ENCODE data around the gene NRP1. TPM values are rescaled to one million over a fixed set of nuclear protein-coding genes. Genes with fewer than 3 reads are reported as not detected.
A peak's percentile ranks its signal among the peaks of the same experiment; 100 is the strongest.

Gene NRP1
- total and polyA plus RNA-seq, 12 donors: 45.3 to 229 (median 157) TPM

DNA sequence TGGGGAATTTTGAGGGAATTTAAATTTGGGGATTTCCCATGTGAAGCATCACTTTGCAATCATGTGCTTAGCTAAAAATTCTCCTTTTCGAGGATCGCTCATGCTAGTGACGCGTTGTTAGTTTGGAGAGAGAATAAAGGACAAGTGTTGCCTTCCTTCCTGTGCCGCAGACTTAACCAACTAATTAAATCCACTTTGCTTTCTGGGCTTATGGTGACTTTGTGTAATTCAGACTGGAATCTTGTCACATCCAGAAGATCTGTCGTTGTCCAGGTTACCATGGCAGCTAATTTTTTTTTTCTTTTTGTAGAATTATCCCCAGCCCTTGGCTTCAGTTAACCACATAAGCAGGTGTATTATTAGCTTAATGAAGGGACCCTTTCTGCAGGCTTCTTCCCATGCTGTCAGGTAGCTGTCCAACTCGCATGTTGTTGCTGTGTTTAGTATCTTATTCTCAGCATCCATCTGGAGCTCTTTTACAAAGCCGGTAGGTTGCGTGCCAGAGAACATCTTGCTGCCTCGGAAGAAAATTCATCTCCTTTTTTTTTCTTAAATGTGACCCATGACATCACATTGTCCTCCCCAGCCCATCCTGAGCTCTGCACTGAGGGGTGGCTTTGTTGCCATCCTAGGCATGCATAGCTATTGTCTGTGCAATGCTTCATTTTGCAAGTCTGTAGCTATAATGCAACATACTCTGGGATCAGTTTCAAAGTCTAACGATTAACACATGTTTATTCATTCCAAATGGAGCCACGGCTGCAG lies 47.2 kb upstream of the NRP1 start:
- intact Hi-C loops (cut with DNase I): no loop called here
- ATAC-seq (peak in 1 of 8 donors; percentile 62), DNase-seq (no peak)
- Histone ChIP-seq H3K4me3 (no peak overlapping the region), H3K4me1 (peaks cover 0 to 16% (median 7%) of the 10 kb centered on the region in 9 donors), H3K9me3 (no peaks in the 10 kb centered on the region), H3K27me3 (no peaks in the 10 kb centered on the region), H3K27ac (no peak overlapping the region), H3K36me3 (no peaks in the 10 kb centered on the region)
- TF ChIP-seq, protein P1, sequence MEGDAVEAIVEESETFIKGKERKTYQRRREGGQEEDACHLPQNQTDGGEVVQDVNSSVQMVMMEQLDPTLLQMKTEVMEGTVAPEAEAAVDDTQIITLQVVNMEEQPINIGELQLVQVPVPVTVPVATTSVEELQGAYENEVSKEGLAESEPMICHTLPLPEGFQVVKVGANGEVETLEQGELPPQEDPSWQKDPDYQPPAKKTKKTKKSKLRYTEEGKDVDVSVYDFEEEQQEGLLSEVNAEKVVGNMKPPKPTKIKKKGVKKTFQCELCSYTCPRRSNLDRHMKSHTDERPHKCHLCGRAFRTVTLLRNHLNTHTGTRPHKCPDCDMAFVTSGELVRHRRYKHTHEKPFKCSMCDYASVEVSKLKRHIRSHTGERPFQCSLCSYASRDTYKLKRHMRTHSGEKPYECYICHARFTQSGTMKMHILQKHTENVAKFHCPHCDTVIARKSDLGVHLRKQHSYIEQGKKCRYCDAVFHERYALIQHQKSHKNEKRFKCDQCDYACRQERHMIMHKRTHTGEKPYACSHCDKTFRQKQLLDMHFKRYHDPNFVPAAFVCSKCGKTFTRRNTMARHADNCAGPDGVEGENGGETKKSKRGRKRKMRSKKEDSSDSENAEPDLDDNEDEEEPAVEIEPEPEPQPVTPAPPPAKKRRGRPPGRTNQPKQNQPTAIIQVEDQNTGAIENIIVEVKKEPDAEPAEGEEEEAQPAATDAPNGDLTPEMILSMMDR (IDR thresholded peaks at IDR 0.05): no peak
- 64 to 69% methylated on average over 12 of the region's 12 CpGs for WGBS, 2 donors

DNA sequence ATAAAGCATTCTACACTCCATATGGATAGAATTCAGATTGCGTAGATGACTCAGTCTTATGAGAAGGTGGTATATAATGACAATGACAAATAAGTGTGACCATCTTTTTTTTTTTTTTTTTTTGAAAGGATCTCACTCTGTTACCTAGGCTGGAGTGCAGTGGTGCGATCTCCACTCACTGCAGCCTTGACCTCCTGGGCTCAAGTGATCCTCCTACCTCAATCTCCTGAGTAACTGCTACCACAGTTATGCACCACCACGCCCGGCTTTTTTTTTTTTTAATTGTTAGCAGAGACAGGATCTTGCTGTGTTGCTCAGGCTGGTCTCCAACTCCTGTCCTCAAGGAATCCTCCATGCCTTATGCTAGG lies 43.2 kb upstream of the NRP1 start:
- H3K27me3 ChIP-seq: no peaks in the 10 kb centered on the region
- intact Hi-C loops (cut with DNase I): loop anchor here in 1 of 10 donors (10.0 kb wide), 1 partner anchor 1457 kb away; no protein-coding TSS in a partner anchor
- TF ChIP-seq, protein P1 (IDR thresholded peaks at IDR 0.05): no peak
- no peak overlapping the region for H3K4me3 ChIP-seq
- ATAC-seq (no peak), DNase-seq (no peak)
- peaks cover 0 to 14% (median 0%) of the 10 kb centered on the region in 9 donors for H3K4me1 ChIP-seq
- H3K9me3 ChIP-seq: no peaks in the 10 kb centered on the region
- H3K27ac ChIP-seq: no peak overlapping the region
- no peaks in the 10 kb centered on the region for H3K36me3 ChIP-seq
- whole genome bisulfite sequencing, 2 donors: 93 to 95% methylated on average over 4 of the region's 4 CpGs

DNA sequence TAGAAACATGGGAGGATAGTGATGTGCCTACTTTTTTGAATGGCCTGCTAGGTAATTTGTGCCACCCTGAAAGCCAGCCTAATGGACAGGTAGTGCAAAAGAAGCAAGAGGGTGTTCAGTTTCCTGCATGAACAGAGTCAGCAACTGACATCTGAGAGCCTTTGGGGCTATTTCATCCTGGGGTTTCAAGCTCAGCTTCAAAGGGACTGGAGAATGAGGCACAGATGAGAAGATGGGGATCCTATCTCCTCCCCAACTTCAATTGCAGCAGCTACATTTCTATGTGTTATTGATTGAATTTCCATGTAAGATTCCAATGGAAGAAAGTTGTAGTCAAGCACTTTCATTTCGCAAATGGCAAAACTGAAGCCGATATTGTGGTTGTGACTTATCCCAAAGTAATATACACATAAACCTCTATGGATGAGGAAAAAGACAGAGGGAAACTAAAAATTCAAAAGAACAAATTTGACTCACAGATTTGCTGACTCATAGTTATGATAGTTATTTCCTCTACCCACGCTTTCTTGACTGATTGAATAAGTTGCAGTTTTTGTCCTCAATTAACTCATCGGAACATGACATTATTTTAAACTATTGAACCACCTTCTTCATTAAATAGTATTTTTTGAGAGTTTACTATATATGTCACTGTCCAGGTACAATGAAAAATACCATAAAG lies 42.6 kb upstream of the NRP1 start:
- intact Hi-C loops (cut with DNase I): loop anchor here in 1 of 10 donors (10.0 kb wide), 1 partner anchor 1458 kb away; no protein-coding TSS in a partner anchor
- no peak for ATAC-seq
- no peaks in the 10 kb centered on the region for H3K36me3 ChIP-seq
- peak overlapping the region in 1 of 10 donors; percentile 38 for H3K27ac ChIP-seq
- no peaks in the 10 kb centered on the region for H3K9me3 ChIP-seq
- WGBS, 2 donors: 84 to 86% methylated on average over 4 of the region's 4 CpGs
- H3K4me1 ChIP-seq: peaks cover 0 to 14% (median 0%) of the 10 kb centered on the region in 9 donors
- TF ChIP-seq, protein P1 (IDR thresholded peaks at IDR 0.05): no peak
- no peak overlapping the region for H3K4me3 ChIP-seq
- H3K27me3 ChIP-seq: no peaks in the 10 kb centered on the region
- DNase-seq: no peak

DNA sequence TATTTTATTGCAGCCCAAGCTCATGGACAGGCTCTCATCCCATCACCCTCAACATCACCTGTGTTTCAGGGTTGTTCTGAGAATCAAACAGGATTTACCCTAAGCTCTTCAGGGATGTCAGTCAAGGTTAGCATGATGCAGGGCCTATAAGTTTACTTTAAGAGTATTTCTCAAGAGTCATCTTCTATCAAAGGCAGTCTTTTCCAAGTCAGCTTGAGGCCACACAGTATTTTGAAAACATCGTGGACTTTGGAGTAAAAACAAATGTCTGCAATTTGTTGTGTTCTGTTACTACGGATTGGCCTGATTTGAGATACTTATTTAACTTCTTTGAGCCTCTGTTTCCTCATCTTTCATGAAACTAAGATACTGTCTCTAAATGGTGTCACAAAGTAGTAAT lies 42.0 kb upstream of the NRP1 start:
- ATAC-seq (no peak), DNase-seq (no peak)
- WGBS, 2 donors: 92 to 96% methylated on average over 2 of the region's 2 CpGs
- TF ChIP-seq, protein P1 (IDR thresholded peaks at IDR 0.05): no peak
- intact Hi-C loops (cut with DNase I): loop anchor here in 1 of 10 donors (10.0 kb wide), 1 partner anchor 1458 kb away; no protein-coding TSS in a partner anchor
- H3K27ac ChIP-seq: peak overlapping the region in 1 of 10 donors; percentile 38
- H3K4me3 ChIP-seq: no peak overlapping the region
- no peaks in the 10 kb centered on the region for H3K27me3 ChIP-seq
- H3K36me3 ChIP-seq: no peaks in the 10 kb centered on the region
- H3K9me3 ChIP-seq: no peaks in the 10 kb centered on the region
- peaks cover 0 to 14% (median 0%) of the 10 kb centered on the region in 9 donors for H3K4me1 ChIP-seq
